T47D (cell line): Measurements from ENCODE around the gene ITCH.
A peak's percentile ranks its signal among the peaks of the same experiment; 100 is the strongest.

ENCODE experiments used
- DNase-seq, 2 experiments: peaks; one replicate each; pipeline versions ENCODE4 v3.0.0 to v3.0.0-alpha.2; 2011 to 2012; ENCODE audit warnings: low read depth in 1 of 2, low spot score in 1 of 2
- JUND ChIP-seq: IDR thresholded peaks from 2 replicates; pipeline ENCODE4 v1.6.1; 2012; ENCODE audit warnings: low read depth
- in situ Hi-C: cut with HindIII; loops from 2 replicates; pipeline ENCODE4 v1.10.0; 2016; ENCODE audit warnings: low sequenced_read_pairs, low pct_unique_long_range_greater_than_20kb

The ITCH gene

GRCh38 chr20:34522969-34523871 lies 160.1 kb downstream of the ITCH start:
- in situ Hi-C loops: no loop called here
- DNase-seq: peak in 1 of 2 experiments; percentile 74

GRCh38 chr20:34524426-34524825 lies 161.4 kb downstream of the ITCH start:
- in situ Hi-C loops: no loop called here
- no peak for TF ChIP-seq JUND
- DNase-seq: no peak

More at GRCh38 chr20:34522969-34523871, 160.1 kb downstream of the ITCH start:
- no peak for TF ChIP-seq JUND

- in situ Hi-C loops: no loop called here
- DNase-seq: peak in 1 of 2 experiments; percentile 18
- no peak for TF ChIP-seq JUND
Measured at GRCh38 chr20:34525342-34525708, 162.3 kb downstream of the ITCH start.

- peak; percentile 88 for TF ChIP-seq JUND
- peak; percentile 57 to 94 for DNase-seq
- in situ Hi-C loops: no loop called here
Measured at GRCh38 chr20:34525709-34526416, 162.8 kb downstream of the ITCH start.

- no peak for TF ChIP-seq JUND
- in situ Hi-C loops: no loop called here
- no peak for DNase-seq
Measured at GRCh38 chr20:34526466-34526865, 163.4 kb downstream of the ITCH start.

GRCh38 chr20:34527016-34527415 lies 163.9 kb downstream of the ITCH start:
- in situ Hi-C loops: no loop called here
- DNase-seq: no peak

GRCh38 chr20:34528921-34529297 lies 165.8 kb downstream of the ITCH start:
- no peak for TF ChIP-seq JUND
- in situ Hi-C loops: no loop called here
- DNase-seq: no peak

More at GRCh38 chr20:34527016-34527415, 163.9 kb downstream of the ITCH start:
- no peak for TF ChIP-seq JUND

GRCh38 chr20:34529742-34530141 lies 166.7 kb downstream of the ITCH start:
- in situ Hi-C loops: no loop called here
- no peak for TF ChIP-seq JUND
- DNase-seq: no peak

GRCh38 chr20:34530342-34530741 lies 167.3 kb downstream of the ITCH start:
- no peak for DNase-seq
- in situ Hi-C loops: no loop called here

GRCh38 chr20:34531608-34532265 lies 168.7 kb downstream of the ITCH start:
- in situ Hi-C loops: no loop called here
- DNase-seq: no peak
- TF ChIP-seq JUND: no peak

More at GRCh38 chr20:34530342-34530741, 167.3 kb downstream of the ITCH start:
- no peak for TF ChIP-seq JUND

GRCh38 chr20:34532320-34532719 lies 169.2 kb downstream of the ITCH start:
- TF ChIP-seq JUND: no peak
- no peak for DNase-seq
- in situ Hi-C loops: no loop called here

GRCh38 chr20:34532756-34533155 lies 169.7 kb downstream of the ITCH start:
- in situ Hi-C loops: no loop called here
- DNase-seq: no peak
- TF ChIP-seq JUND: no peak
